Activated T-helper 1 cell treated with anti-CD3 and anti-CD28 coated beads, Interleukin-12 subunit alpha, Interleukin-12 subunit beta, Interleukin-2, Interleukin-4 antibody, amounts not matched to agents 30 ng/mL and 10 ng/mL and 1 ng/mL, durations not matched to agents 14 hours and 24 hours and 36 hours (primary cell): ENCODE results near the gene RRP1B. TPM values are rescaled to one million over a fixed set of nuclear protein-coding genes. Genes with fewer than 3 reads are reported as not detected.

ENCODE experiments used
- DNase-seq: peaks from one replicate; pipeline ENCODE4 v3.0.0; 2021; ENCODE audit warnings: low spot score
- H3K27ac Mint-ChIP-seq: one replicate; pipeline ENCODE4 v1.8.0; 2021; ENCODE audit warnings: mild to moderate bottlenecking, mixed read lengths
- H3K27me3 Mint-ChIP-seq: one replicate; pipeline ENCODE4 v1.8.0; 2022; ENCODE audit warnings: mild to moderate bottlenecking, moderate library complexity, mixed read lengths; ENCODE audit not compliant: insufficient read depth
- H3K36me3 Mint-ChIP-seq: one replicate; pipeline ENCODE4 v1.8.0; 2021; ENCODE audit warnings: low read depth, mixed read lengths
- H3K4me1 Mint-ChIP-seq: one replicate; pipeline ENCODE4 v1.8.0; 2021; ENCODE audit warnings: low read depth, mixed read lengths
- H3K4me3 Mint-ChIP-seq: one replicate; pipeline ENCODE4 v1.8.0; 2021; ENCODE audit warnings: mild to moderate bottlenecking, moderate library complexity, mixed read lengths
- H3K9me3 Mint-ChIP-seq: one replicate; pipeline ENCODE4 v1.8.0; 2021; ENCODE audit warnings: mixed read lengths
- intact Hi-C: fragments of 100-400 bp; cut with micrococcal nuclease; formaldehyde crosslinking; loops from one replicate; pipeline ENCODE4 v1.15.1; 2024
- total RNA-seq: library from RNA; stranded (reverse); gene quantifications from 2 replicates; pipeline ENCODE4 v1.2.3, GENCODE V29; 2022

RRP1B gene
- total RNA-seq, 1 donor from 2014 or later = 76.8 TPM

- peaks cover 5% of the 10 kb centered on the region for H3K4me1 Mint-ChIP-seq
- no peaks in the 10 kb centered on the region for H3K27me3 Mint-ChIP-seq
- intact Hi-C loops = no loop called here
- no peak for DNase-seq
- no peak overlapping the region for H3K27ac Mint-ChIP-seq
- no peaks in the 10 kb centered on the region for H3K9me3 Mint-ChIP-seq
- H3K36me3 Mint-ChIP-seq = peaks cover 12% of the 10 kb centered on the region
- no peak overlapping the region for H3K4me3 Mint-ChIP-seq
Observed at GRCh38 chr21:43741423-43742096, 82.2 kb downstream of the RRP1B start.

- intact Hi-C loops = no loop called here
- no peak for DNase-seq
- no peaks in the 10 kb centered on the region for H3K9me3 Mint-ChIP-seq
- H3K27me3 Mint-ChIP-seq = no peaks in the 10 kb centered on the region
- H3K27ac Mint-ChIP-seq = no peak overlapping the region
- no peak overlapping the region for H3K4me3 Mint-ChIP-seq
- peaks cover 10% of the 10 kb centered on the region for H3K36me3 Mint-ChIP-seq
- peaks cover 5% of the 10 kb centered on the region for H3K4me1 Mint-ChIP-seq
Observed at GRCh38 chr21:43743947-43744346, 84.6 kb downstream of the RRP1B start.

DNA sequence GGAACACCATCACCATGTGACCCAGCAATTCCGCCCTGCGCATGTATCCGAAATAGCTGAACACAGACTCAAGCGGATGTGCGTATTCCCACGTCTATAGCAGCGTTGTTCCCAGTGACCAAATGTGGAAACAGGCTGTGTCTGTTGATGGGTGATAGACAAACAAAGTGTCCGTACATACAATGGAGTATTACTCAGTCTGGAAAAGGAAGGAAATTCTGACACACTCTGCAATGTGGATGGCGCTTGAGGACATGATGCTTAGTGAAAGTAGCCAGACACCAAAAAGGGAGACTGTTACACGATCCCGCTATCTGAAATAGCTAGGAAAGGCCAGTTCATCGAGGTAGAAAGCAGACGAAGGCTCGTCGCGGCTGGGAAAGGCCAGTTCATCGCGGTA is 85.4 kb downstream of the RRP1B start:
- Mint-ChIP-seq H3K27me3 (no peaks in the 10 kb centered on the region), H3K4me3 (no peak overlapping the region), H3K36me3 (peaks cover 10% of the 10 kb centered on the region), H3K4me1 (no peaks in the 10 kb centered on the region), H3K27ac (no peak overlapping the region), H3K9me3 (no peaks in the 10 kb centered on the region)
- DNase-seq = no peak
- intact Hi-C loops = no loop called here

Other genes starting within 250 kb of the RRP1B start
- gene SIK1, start 232.4 kb upstream of the RRP1B start, total RNA-seq = 5.5 and 8.6 TPM in 2 replicates
- 1.2 TPM in 2 replicates for gene HSF2BP, start 72 bp upstream of the RRP1B start, total RNA-seq
- gene PDXK, start 59.6 kb downstream of the RRP1B start, total RNA-seq = 123 and 135 TPM in 2 replicates
- gene CSTB, start 116.7 kb downstream of the RRP1B start, total RNA-seq = 51.9 and 52.4 TPM in 2 replicates
- 90.9 and 91.8 TPM in 2 replicates for gene RRP1, start 130.0 kb downstream of the RRP1B start, total RNA-seq
- 127 and 132 TPM in 2 replicates for gene AGPAT3, start 205.7 kb downstream of the RRP1B start, total RNA-seq